GM21619 (cell line): ENCODE data around the gene XYLB.
"Not testable (repeated sequence)": the region's sequence is repeated elsewhere in the genome, so short reads cannot be mapped to it uniquely, and the experiment has no call there.

Experiments used
- ATAC-seq: cut with Tn5 transposase; IDR thresholded peaks from one replicate; pipeline ENCODE4 v1.9.1; 2021; ENCODE audit not compliant: unreplicated experiment

XYLB gene

DNA sequence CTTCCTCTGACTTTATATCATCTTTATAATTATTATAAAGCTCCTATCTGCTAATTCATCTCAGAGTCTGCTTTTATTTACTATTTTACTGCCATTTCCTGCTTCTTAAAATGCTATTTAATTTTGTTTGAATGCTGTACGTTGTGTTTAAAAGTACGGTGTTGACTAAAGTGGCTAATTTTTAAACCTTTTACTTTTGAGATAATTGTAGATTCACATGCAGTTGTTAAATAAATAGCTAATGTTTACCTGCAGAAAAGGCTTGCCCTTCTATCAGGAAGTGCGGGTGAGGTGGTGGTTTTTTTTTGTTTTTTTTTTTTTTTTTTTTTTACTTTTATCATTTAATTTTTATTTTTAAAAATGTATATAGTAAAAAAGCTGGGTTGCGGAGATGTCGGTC lies 41.3 kb downstream of the XYLB start:
- ATAC-seq: no peak

- no peak for ATAC-seq
Observed at GRCh38 chr3:38392604-38393163, 46.1 kb downstream of the XYLB start.

DNA sequence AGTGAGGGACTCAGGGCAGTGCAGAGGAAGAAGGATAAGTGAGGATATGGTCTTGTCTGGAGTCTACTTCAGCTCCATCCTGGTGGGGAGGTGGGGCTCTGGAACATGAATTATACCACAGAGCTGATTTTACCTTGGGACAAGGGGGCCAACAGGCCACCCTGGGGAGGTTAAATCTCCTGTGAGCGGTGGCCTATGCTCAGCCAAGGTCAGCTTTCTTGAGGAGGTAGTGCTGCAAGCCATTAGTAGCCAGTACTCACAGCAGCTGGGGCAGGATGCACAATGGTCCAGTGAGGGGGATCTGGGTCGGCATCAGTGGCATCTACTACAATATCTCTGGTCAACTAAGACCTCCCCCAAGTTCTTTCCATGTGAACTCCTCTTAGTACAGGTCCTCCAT lies 49.7 kb downstream of the XYLB start:
- ATAC-seq: no peak

- ATAC-seq: no peak
Observed at GRCh38 chr3:38396861-38397260, 50.3 kb downstream of the XYLB start.

DNA sequence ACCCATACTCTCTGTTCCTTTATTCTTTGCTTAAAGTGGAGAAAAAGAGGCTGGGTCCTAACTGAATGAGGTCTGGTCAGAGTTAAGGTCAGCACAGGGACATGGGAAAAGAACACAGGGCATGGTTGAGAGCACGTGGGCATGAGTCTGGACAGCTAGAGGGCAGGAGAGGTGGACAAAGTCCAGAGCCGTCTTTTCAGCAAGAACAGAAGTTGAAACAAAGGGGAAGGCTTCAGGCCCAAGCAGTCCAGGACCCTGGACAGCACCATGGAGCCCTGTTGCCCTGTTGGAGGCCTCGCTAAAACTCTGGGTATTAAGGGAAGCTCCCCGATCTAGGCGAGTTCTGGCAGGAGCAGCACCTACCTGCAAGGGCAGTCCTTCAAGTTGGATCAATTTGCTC lies 50.7 kb downstream of the XYLB start:
- no peak for ATAC-seq

DNA sequence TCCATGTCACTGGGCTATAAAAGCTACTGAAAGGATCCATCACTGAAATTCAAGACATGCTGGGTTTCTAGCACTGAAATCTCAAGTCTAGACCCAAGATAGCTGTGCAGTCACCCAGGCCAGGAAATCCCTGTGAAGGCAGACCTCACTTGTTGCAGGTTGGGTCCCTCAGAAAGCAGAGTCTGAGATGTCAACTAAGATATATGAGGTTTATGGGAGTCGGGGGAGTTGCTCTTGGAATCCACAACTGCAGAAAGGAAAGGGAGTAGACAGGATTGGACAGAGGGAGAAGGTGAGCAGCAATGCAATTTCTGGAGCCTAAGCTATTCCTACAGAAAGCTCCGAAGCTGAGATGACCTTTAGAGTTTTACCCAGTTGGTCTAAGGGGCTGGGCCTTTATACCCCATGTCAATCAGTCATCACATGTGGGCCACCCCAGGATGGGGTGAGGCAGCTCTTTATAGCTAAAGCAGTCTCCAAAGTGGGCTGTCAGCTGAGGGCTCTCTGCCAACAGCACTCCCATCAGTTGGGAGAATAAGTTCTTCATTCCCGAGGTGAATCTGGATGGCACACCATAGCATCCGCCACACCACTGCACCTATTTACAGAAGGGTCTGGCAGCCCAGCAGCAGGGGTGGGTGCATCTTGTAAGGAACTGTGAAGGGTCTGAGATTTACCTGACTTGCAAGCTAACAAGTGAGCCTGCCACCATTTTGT lies 54.8 kb downstream of the XYLB start:
- no peak for ATAC-seq

- ATAC-seq: no peak
Observed at GRCh38 chr3:38404286-38404685, 57.7 kb downstream of the XYLB start.

GRCh38 chr3:38411591-38411990 lies 65.0 kb downstream of the XYLB start:
- no peak for ATAC-seq

GRCh38 chr3:38420758-38421157 lies 74.2 kb downstream of the XYLB start:
- ATAC-seq: not testable (repeated sequence)

DNA sequence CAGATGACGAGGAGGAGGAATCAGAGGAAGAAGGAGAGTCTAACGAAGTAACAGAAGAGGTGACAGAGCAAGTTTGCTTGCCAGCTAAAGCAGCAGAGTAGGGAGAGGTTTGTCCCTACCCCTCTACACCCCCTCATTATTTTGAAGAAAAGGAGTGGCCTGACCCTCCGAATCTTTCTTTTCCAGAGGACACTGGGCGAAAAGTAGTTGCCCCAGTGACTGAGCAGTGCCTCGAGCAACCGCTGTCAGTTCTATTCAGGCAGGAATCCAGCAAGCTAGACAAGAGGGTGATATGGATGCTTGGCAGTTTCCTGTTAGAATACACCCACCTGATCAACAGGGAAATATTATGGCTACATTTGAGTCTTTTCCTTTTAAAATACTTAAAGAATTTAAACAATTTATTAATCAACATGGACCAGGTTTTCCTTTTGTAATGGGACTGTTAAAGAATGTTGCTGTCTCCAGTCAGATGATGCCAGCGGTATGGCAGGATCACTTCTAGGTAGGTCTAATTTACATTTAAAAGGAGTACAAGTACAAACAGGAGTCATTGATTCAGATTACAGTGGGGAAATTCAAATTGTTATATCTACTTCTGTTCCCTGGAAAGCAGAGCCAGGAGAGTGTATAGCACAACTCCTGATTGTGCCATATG lies 75.2 kb downstream of the XYLB start:
- ATAC-seq: no peak

DNA sequence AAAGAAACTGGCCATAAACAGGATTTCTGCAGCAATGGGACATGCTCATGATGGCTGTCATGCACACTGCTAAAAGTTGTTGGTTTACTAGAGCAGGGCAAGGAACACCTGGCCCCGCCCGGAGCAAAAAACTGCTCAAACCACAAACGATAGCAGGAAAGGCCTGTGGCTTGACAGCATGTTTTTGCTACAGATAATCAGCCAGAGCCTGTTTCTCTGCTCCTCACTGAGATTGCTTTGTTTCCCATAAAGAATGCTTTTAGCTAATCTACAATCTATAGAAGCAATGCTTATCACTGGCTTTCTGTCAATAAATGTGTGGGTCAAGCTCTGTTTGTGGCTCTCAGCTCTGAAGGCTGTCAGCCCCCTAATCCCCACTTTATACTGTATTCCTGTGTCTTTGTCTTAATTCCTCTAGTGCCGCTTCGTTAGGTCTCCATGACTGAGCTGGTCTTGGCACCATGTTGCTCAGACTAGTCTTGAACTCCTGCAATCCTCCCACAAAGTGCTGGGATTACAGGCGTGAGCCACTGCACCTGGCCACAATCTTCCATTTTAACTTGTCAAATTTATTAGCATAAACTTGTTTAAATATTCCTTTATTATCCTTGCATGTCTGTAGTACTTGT lies 80.3 kb downstream of the XYLB start:
- not testable (repeated sequence) for ATAC-seq

GRCh38 chr3:38432871-38433658 lies 86.5 kb downstream of the XYLB start:
- ATAC-seq: not testable (repeated sequence)

GRCh38 chr3:38433661-38434060 lies 87.1 kb downstream of the XYLB start:
- ATAC-seq: not testable (repeated sequence)

- not testable (repeated sequence) for ATAC-seq
Observed at GRCh38 chr3:38438436-38439069, 92.0 kb downstream of the XYLB start.

GRCh38 chr3:38443205-38443604 lies 96.6 kb downstream of the XYLB start:
- not testable (repeated sequence) for ATAC-seq

GRCh38 chr3:38446085-38446686 lies 99.6 kb downstream of the XYLB start:
- ATAC-seq: no peak

GRCh38 chr3:38446812-38447211 lies 100.2 kb downstream of the XYLB start:
- no peak for ATAC-seq

DNA sequence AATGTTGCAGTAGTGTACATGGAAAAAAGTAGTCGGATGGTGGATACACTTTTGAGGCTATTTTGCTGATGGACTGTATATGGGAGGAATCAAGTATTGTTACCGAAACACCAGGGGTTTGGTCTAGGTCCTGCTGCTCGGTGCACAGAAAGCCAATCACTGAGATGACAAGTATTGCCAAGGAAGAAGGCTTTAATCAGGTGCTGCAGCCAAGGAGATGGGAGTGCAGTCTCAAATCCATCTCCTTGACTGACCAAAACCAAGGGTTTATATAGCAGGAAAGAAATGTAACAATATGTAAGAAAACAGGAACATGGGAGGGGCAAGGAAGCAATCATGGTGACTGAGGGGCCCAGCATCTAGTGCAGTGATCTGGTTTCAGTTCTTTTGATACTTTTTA lies 104.3 kb downstream of the XYLB start:
- no peak for ATAC-seq

- peak; percentile 52 for ATAC-seq
Observed at GRCh38 chr3:38453075-38453912, 106.7 kb downstream of the XYLB start, which contains the start of gene ACVR2B. Gene ACVR2B (plus strand): TSS chr3:38453890. CDS start chr3:38454323, 433 bp downstream.
